GM12892 (cell line): ENCODE measurements around the gene SMIM15.

ENCODE experiments used
- POLR2A ChIP-seq: IDR thresholded peaks from 2 replicates; pipeline ENCODE4 v1.6.1; 2011; ENCODE audit warnings: low read depth, low read length, control low read depth
- POLR2AphosphoS5 ChIP-seq: IDR thresholded peaks from 2 replicates; pipeline ENCODE4 v1.6.1; 2011; ENCODE audit warnings: low read depth, low read length, control low read depth

GRCh38 chr5:61120534-61120933 is 41.7 kb downstream of the SMIM15 start:
- TF ChIP-seq POLR2A (no peak), POLR2AphosphoS5 (no peak)
